Mesenchymal stem cell (in vitro differentiated cells and primary cell): ENCODE data around the gene KIRREL3.
A peak's percentile ranks its signal among the peaks of the same experiment; 100 is the strongest.

ENCODE experiments used
- DNase-seq: peaks from one replicate; pipeline ENCODE4 v3.0.0-alpha.2; 2013
- H2AFZ ChIP-seq: one replicate; pipeline ENCODE4 v1.6.1; 2013; ENCODE audit warnings: low read depth, mild to moderate bottlenecking, control low read depth, inconsistent platforms, low read length, moderate library complexity
- H2AK5ac ChIP-seq: 2 replicates; pipeline ENCODE4 v1.6.1; 2013; ENCODE audit warnings: low read length, moderate library complexity, mild to moderate bottlenecking, inconsistent platforms; ENCODE audit not compliant: severe bottlenecking
- H2BK120ac ChIP-seq: one replicate; pipeline ENCODE4 v1.6.1; 2013; ENCODE audit warnings: low read depth, mild to moderate bottlenecking, inconsistent platforms, low read length, moderate library complexity
- H2BK12ac ChIP-seq, 2 experiments: one replicate each; pipeline ENCODE4 v1.6.1; 2013; ENCODE audit warnings: inconsistent platforms in 2 of 2, low read length in 2 of 2, mild to moderate bottlenecking in 2 of 2, moderate library complexity in 2 of 2, control low read depth in 1 of 2
- H2BK15ac ChIP-seq: one replicate; pipeline ENCODE4 v1.6.1; 2013; ENCODE audit warnings: mild to moderate bottlenecking, low read depth, inconsistent platforms; ENCODE audit not compliant: poor library complexity, severe bottlenecking
- H2BK5ac ChIP-seq: 2 replicates; pipeline ENCODE4 v1.6.1; 2013; ENCODE audit warnings: low read depth, mild to moderate bottlenecking, low read length, control low read depth, inconsistent platforms; ENCODE audit not compliant: poor library complexity, severe bottlenecking
- H3K14ac ChIP-seq, 2 experiments: one replicate each; pipeline ENCODE4 v1.6.1; 2013; ENCODE audit warnings: inconsistent platforms in 2 of 2, low read length in 2 of 2, control low read depth in 1 of 2, mild to moderate bottlenecking in 1 of 2, moderate library complexity in 1 of 2
- H3K18ac ChIP-seq, 2 experiments: one replicate each; pipeline ENCODE4 v1.6.1; 2013; ENCODE audit warnings: inconsistent platforms in 2 of 2, low read length in 2 of 2, control low read depth in 1 of 2, low read depth in 1 of 2, mild to moderate bottlenecking in 1 of 2
- H3K23ac ChIP-seq, 2 experiments: one replicate each; pipeline ENCODE4 v1.6.1; 2013; ENCODE audit warnings: inconsistent platforms in 2 of 2, low read length in 2 of 2, mild to moderate bottlenecking in 2 of 2, moderate library complexity in 2 of 2, control low read depth in 1 of 2
- H3K27ac ChIP-seq: 2 replicates; pipeline ENCODE4 v1.5.1; 2013; ENCODE audit warnings: mild to moderate bottlenecking, moderate library complexity, low read length, control low read depth, inconsistent platforms; ENCODE audit not compliant: poor library complexity, severe bottlenecking
- H3K27me3 ChIP-seq, 2 experiments: 2 replicates each; pipeline versions ENCODE4 v1.6.1 to v1.7.0; 2013; ENCODE audit warnings: low read length in 2 of 2, mild to moderate bottlenecking in 2 of 2, moderate library complexity in 2 of 2, control low read depth in 1 of 2, inconsistent platforms in 1 of 2; ENCODE audit not compliant: control insufficient read depth in 1 of 2, insufficient read depth in 1 of 2
- H3K36me3 ChIP-seq, 2 experiments: 2 replicates each; pipeline versions ENCODE4 v1.6.1 to v1.7.0; 2013; ENCODE audit warnings: low read length in 2 of 2, control low read depth in 1 of 2, inconsistent platforms in 1 of 2, low read depth in 1 of 2, mild to moderate bottlenecking in 1 of 2; ENCODE audit not compliant: insufficient read depth in 2 of 2, control insufficient read depth in 1 of 2
- H3K4ac ChIP-seq, 2 experiments: one replicate each; pipeline ENCODE4 v1.6.1; 2013; ENCODE audit warnings: inconsistent platforms in 2 of 2, low read length in 2 of 2, mild to moderate bottlenecking in 2 of 2, moderate library complexity in 2 of 2, control low read depth in 1 of 2, low read depth in 1 of 2
- H3K4me1 ChIP-seq: 2 replicates; pipeline ENCODE4 v1.6.1; 2013; ENCODE audit warnings: low read depth, low read length, control low read depth; ENCODE audit not compliant: control insufficient read depth, insufficient read depth
- H3K4me2 ChIP-seq: 2 replicates; pipeline ENCODE4 v1.6.1; 2013; ENCODE audit warnings: low read length, mild to moderate bottlenecking, inconsistent platforms; ENCODE audit not compliant: poor library complexity, severe bottlenecking
- H3K4me3 ChIP-seq, 2 experiments: 2 replicates each; pipeline versions ENCODE4 v1.5.1 to v1.7.0; 2013; ENCODE audit warnings: low read length in 2 of 2, mild to moderate bottlenecking in 2 of 2, control low read depth in 1 of 2, low read depth in 1 of 2; ENCODE audit not compliant: insufficient read depth in 1 of 2
- H3K79me1 ChIP-seq: replicated peaks from 2 replicates; pipeline ENCODE4 v1.6.1; 2013; ENCODE audit warnings: mild to moderate bottlenecking, control low read depth, low read length, inconsistent platforms; ENCODE audit not compliant: poor library complexity, severe bottlenecking
- H3K9ac ChIP-seq: 2 replicates; pipeline ENCODE4 v1.7.0; 2013; ENCODE audit warnings: mild to moderate bottlenecking, low read length, moderate library complexity
- H3K9me3 ChIP-seq: 2 replicates; pipeline ENCODE4 v1.7.0; 2013; ENCODE audit warnings: mild to moderate bottlenecking, low read length; ENCODE audit not compliant: control insufficient read depth
- H4K8ac ChIP-seq: one replicate; pipeline ENCODE4 v1.6.1; 2013; ENCODE audit warnings: inconsistent platforms, mild to moderate bottlenecking, low read length, moderate library complexity
- H4K91ac ChIP-seq: one replicate; pipeline ENCODE4 v1.6.1; 2013; ENCODE audit warnings: mild to moderate bottlenecking, low read length, inconsistent platforms
- WGBS: methylation state at CpG from one replicate; pipeline ENCODE4 v1.1.7; 2013; ENCODE audit warnings: mixed read lengths; 5-methylcytosine and 5-hydroxymethylcytosine counted together

Gene KIRREL3

DNA sequence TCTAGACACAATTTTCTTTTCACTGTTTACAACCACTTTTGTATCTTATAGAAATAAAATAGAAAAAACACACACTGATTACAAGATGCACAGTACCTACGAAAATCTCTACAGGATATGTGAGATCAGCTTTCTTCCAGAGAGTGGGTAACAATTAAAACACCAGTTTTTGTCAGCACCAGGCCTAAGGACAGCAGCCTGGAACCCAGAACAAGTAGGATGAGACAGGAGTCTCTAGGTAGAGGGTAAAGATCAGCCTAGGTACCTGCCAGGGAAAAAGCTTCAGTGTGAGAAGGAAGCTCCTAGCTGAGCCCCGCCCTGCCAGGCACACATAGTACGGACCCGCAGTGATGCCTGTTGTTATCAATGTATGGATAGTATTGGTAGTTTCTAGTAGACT is 61.9 kb downstream of the KIRREL3 start:
- Histone ChIP-seq H2AFZ (no peak overlapping the region), H4K8ac (no peak overlapping the region), H2BK120ac (no peak overlapping the region), H2BK12ac (no peak overlapping the region), H3K4me1 (no peaks in the 10 kb centered on the region), H2BK5ac (no peak overlapping the region), H3K36me3 (peaks cover 0 to 3% of the 10 kb centered on the region in 2 experiments), H3K4me3 (no peak overlapping the region), H2AK5ac (no peak overlapping the region), H3K4me2 (no peak overlapping the region), H3K23ac (no peak overlapping the region), H3K9me3 (peaks cover 5% of the 10 kb centered on the region), H3K27ac (no peak overlapping the region), H3K4ac (no peak overlapping the region), H3K9ac (no peak overlapping the region), H3K79me1 (peaks cover 26% of the 10 kb centered on the region), H4K91ac (no peak overlapping the region), H2BK15ac (no peak overlapping the region), H3K27me3 (no peaks in the 10 kb centered on the region), H3K14ac (no peak overlapping the region), H3K18ac (no peak overlapping the region)
- 72% methylated on average over 4 of the region's 4 CpGs for WGBS
- no peak for DNase-seq

- H3K14ac ChIP-seq = no peak overlapping the region
- WGBS = 62% methylated on average over 3 of the region's 4 CpGs
- H3K4me1 ChIP-seq = peaks cover 5% of the 10 kb centered on the region
- no peak overlapping the region for H3K27ac ChIP-seq
- DNase-seq = no peak
- H2BK5ac ChIP-seq = no peak overlapping the region
- H3K4me3 ChIP-seq = no peak overlapping the region
- H2AFZ ChIP-seq = no peak overlapping the region
- no peaks in the 10 kb centered on the region for H3K27me3 ChIP-seq
- H2BK12ac ChIP-seq = no peak overlapping the region
- H2AK5ac ChIP-seq = no peak overlapping the region
- no peak overlapping the region for H3K4me2 ChIP-seq
- no peak overlapping the region for H4K91ac ChIP-seq
- peaks cover 5% of the 10 kb centered on the region for H3K9me3 ChIP-seq
- peaks cover 28% of the 10 kb centered on the region for H3K79me1 ChIP-seq
- H4K8ac ChIP-seq = no peak overlapping the region
- no peak overlapping the region for H2BK120ac ChIP-seq
- no peak overlapping the region for H3K18ac ChIP-seq
- H3K4ac ChIP-seq = no peak overlapping the region
- H2BK15ac ChIP-seq = no peak overlapping the region
- H3K9ac ChIP-seq = peak overlapping the region; percentile 55
- no peak overlapping the region for H3K23ac ChIP-seq
- H3K36me3 ChIP-seq = peaks cover 0 to 7% of the 10 kb centered on the region in 2 experiments
These were observed 70.3 kb downstream of the KIRREL3 start for GRCh38 chr11:126930091-126930841.

DNA sequence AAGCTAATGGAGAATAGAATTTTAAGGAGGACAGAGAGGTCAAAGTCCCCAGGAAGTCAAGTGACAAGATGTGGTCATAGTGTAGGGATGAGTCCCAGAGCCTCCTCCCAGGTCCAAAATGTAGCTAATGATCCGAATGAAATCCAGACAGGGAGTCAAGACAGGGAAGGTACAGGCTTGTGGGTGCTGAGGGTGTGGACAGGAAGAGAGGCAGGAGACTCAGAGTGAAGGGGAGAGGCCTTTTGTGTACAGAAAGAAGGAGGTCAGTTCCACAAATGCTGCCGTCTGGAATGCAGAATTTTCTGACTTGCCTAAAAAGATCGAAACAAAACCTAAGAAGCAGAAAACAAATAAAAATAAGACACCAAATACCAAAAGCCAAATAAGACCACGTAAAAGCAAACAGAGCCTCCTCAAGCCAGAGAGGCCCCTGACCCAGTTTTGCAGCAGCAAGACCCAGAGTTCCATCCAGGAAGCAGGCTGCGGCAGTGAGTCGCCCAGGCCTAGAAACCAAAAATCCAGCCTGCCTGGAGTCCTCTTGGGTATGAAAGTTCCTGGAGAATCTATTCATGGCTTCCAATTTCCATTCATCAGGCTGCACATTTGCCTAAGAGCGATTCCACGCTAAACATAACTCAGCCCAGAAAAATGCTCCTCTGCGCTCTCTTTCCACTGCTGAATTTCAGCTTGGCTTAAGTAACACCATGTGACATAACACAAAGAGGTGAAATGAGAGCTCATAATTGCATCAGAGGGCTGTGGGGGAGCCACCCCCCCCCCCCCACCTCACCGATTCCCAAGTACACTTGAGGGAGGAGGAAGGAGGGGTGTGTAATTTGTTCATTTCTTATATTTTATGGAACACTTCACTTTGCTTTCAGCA is 71.2 kb downstream of the KIRREL3 start:
- no peak overlapping the region for H2AFZ ChIP-seq
- H2BK12ac ChIP-seq = no peak overlapping the region
- no peak overlapping the region for H3K18ac ChIP-seq
- H3K9ac ChIP-seq = peak overlapping the region; percentile 55
- H4K91ac ChIP-seq = no peak overlapping the region
- WGBS = 73% methylated on average over 6 of the region's 10 CpGs
- peaks cover 5% of the 10 kb centered on the region for H3K9me3 ChIP-seq
- H3K27ac ChIP-seq = no peak overlapping the region
- DNase-seq = no peak
- H2BK5ac ChIP-seq = no peak overlapping the region
- no peak overlapping the region for H3K4ac ChIP-seq
- H2AK5ac ChIP-seq = peak overlapping the region; percentile 27
- H3K4me3 ChIP-seq = peak overlapping the region in 1 of 2 experiments; percentile 47
- no peak overlapping the region for H4K8ac ChIP-seq
- peaks cover 30% of the 10 kb centered on the region for H3K79me1 ChIP-seq
- no peak overlapping the region for H3K14ac ChIP-seq
- H3K36me3 ChIP-seq = peaks cover 0 to 7% of the 10 kb centered on the region in 2 experiments
- no peaks in the 10 kb centered on the region for H3K27me3 ChIP-seq
- H3K23ac ChIP-seq = no peak overlapping the region
- H2BK120ac ChIP-seq = no peak overlapping the region
- no peak overlapping the region for H2BK15ac ChIP-seq
- H3K4me1 ChIP-seq = peaks cover 8% of the 10 kb centered on the region
- H3K4me2 ChIP-seq = no peak overlapping the region

GRCh38 chr11:126927623-126928022 is 72.9 kb downstream of the KIRREL3 start:
- H3K23ac ChIP-seq = no peak overlapping the region
- WGBS = 53% methylated on average over 2 of the region's 2 CpGs
- no peaks in the 10 kb centered on the region for H3K27me3 ChIP-seq
- no peak overlapping the region for H3K4me3 ChIP-seq
- H2AFZ ChIP-seq = no peak overlapping the region
- no peak overlapping the region for H2BK120ac ChIP-seq
- no peak overlapping the region for H2BK15ac ChIP-seq
- peaks cover 0 to 7% of the 10 kb centered on the region in 2 experiments for H3K36me3 ChIP-seq
- H4K91ac ChIP-seq = no peak overlapping the region
- no peak overlapping the region for H3K18ac ChIP-seq
- no peak overlapping the region for H4K8ac ChIP-seq
- H3K4me2 ChIP-seq = no peak overlapping the region
- H3K9me3 ChIP-seq = no peaks in the 10 kb centered on the region
- H2BK12ac ChIP-seq = no peak overlapping the region
- no peak overlapping the region for H3K27ac ChIP-seq
- no peak for DNase-seq
- H2AK5ac ChIP-seq = no peak overlapping the region
- H3K4me1 ChIP-seq = peaks cover 9% of the 10 kb centered on the region
- H3K9ac ChIP-seq = no peak overlapping the region
- H3K4ac ChIP-seq = no peak overlapping the region
- no peak overlapping the region for H2BK5ac ChIP-seq
- peaks cover 37% of the 10 kb centered on the region for H3K79me1 ChIP-seq
- no peak overlapping the region for H3K14ac ChIP-seq
